DOHH2 (cell line): ENCODE measurements around the gene CACNA2D1.

Experiments used
- H3F3A ChIP-seq: fragments of 200-600 bp; sonication (generic), shearing (Covaris generic); 2 replicates; pipeline ENCODE4 v1.6.0; 2016; ENCODE audit warnings: antibody characterized with exemption, mild to moderate bottlenecking; ENCODE audit not compliant: control insufficient read depth, insufficient read depth
- H3K27ac ChIP-seq: fragments of 200-600 bp; sonication (generic); 2 replicates; pipeline ENCODE4 v1.5.1; 2014; ENCODE audit warnings: low read depth, mild to moderate bottlenecking, low read length, moderate library complexity
- H3K27me3 ChIP-seq: fragments of 200-600 bp; sonication (generic); 2 replicates; pipeline ENCODE4 v1.6.1; 2014; ENCODE audit warnings: mild to moderate bottlenecking, low read length, mixed read lengths; ENCODE audit not compliant: control insufficient read depth
- H3K36me3 ChIP-seq: fragments of 200-600 bp; sonication (generic); 2 replicates; pipeline ENCODE4 v1.6.1; 2014; ENCODE audit warnings: mild to moderate bottlenecking, low read length, moderate library complexity, mixed read lengths; ENCODE audit not compliant: control insufficient read depth
- H3K4me1 ChIP-seq: fragments of 200-600 bp; sonication (generic); 2 replicates; pipeline ENCODE4 v1.6.1; 2014; ENCODE audit warnings: mild to moderate bottlenecking, low read length, mixed read lengths; ENCODE audit not compliant: control insufficient read depth
- H3K4me2 ChIP-seq: fragments of 200-600 bp; sonication (generic); 2 replicates; pipeline ENCODE4 v1.6.0; 2014; ENCODE audit warnings: mild to moderate bottlenecking, low read length, moderate library complexity
- H3K4me3 ChIP-seq: fragments of 200-600 bp; sonication (generic); 2 replicates; pipeline ENCODE4 v1.5.1; 2014; ENCODE audit warnings: mild to moderate bottlenecking, low read length, mixed read lengths
- H3K79me2 ChIP-seq: fragments of 200-600 bp; sonication (generic); 2 replicates; pipeline ENCODE4 v1.6.1; 2014; ENCODE audit warnings: mild to moderate bottlenecking, low read length, mixed read lengths; ENCODE audit not compliant: control insufficient read depth
- H3K9me2 ChIP-seq: fragments of 200-600 bp; sonication (generic); replicated peaks from 2 replicates; pipeline ENCODE4 v1.6.1; 2014; ENCODE audit warnings: mild to moderate bottlenecking, low read length, mixed read lengths; ENCODE audit not compliant: control insufficient read depth
- H3K9me3 ChIP-seq: fragments of 200-600 bp; sonication (generic); 2 replicates; pipeline ENCODE4 v1.6.1; 2014; ENCODE audit warnings: antibody characterized with exemption, low read length, mixed read lengths; ENCODE audit not compliant: control insufficient read depth, insufficient read depth
- H4K20me1 ChIP-seq: fragments of 200-600 bp; sonication (generic); 2 replicates; pipeline ENCODE4 v1.6.0; 2014; ENCODE audit warnings: low read depth, mild to moderate bottlenecking, antibody characterized with exemption, low read length, moderate library complexity; ENCODE audit not compliant: control insufficient read depth, insufficient read depth
- CTCF ChIP-seq: fragments of 200-600 bp; sonication (generic); IDR thresholded peaks from one replicate; pipeline ENCODE4 v1.5.1; 2014; ENCODE audit warnings: antibody characterized with exemption, mild to moderate bottlenecking, low read depth, low read length; ENCODE audit not compliant: poor library complexity, severe bottlenecking
- EZH2phosphoT487 ChIP-seq: fragments of 200-600 bp; sonication (generic); IDR thresholded peaks from 2 replicates; pipeline ENCODE4 v1.6.1; 2017; ENCODE audit warnings: borderline replicate concordance, mild to moderate bottlenecking, antibody characterized with exemption, low read length, moderate library complexity, mixed read lengths

CACNA2D1 gene

GRCh38 chr7:82348251-82348650, 95.3 kb downstream of the CACNA2D1 start:
- no peak overlapping the region for H3K4me3 ChIP-seq

DNA sequence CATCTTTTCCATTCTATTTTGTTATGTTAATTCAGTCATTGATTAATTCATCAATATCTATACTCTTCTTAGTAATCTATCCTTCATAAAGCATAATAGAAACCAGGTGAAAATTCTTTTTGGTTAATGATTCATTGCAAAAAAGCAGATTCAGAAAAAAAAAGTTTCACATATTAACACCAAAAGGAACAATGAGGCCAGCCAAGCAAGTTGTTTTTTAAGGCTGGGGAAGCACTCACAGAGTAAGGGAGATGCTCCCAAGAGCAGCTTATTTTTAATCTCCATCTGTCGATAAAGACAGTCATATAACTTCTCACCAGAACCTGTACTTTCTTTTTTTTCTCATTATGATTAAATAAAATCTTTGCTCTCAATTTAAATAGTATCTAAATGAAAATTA, 95.8 kb downstream of the CACNA2D1 start:
- Histone ChIP-seq H3K27me3 (no peaks in the 10 kb centered on the region), H3K27ac (no peak overlapping the region), H4K20me1 (no peaks in the 10 kb centered on the region), H3K79me2 (no peaks in the 10 kb centered on the region), H3F3A (no peaks in the 10 kb centered on the region), H3K4me1 (no peaks in the 10 kb centered on the region), H3K9me2 (no peaks in the 10 kb centered on the region), H3K36me3 (no peaks in the 10 kb centered on the region), H3K4me2 (no peak overlapping the region), H3K4me3 (no peak overlapping the region), H3K9me3 (no peaks in the 10 kb centered on the region)
- TF ChIP-seq CTCF (no peak), EZH2phosphoT487 (no peak)

More at GRCh38 chr7:82348251-82348650, 95.3 kb downstream of the CACNA2D1 start:
- H3K4me2 ChIP-seq, result no peak overlapping the region
- H3K36me3 ChIP-seq, result no peaks in the 10 kb centered on the region
- H3K9me2 ChIP-seq, result no peaks in the 10 kb centered on the region
- H3K27me3 ChIP-seq, result no peaks in the 10 kb centered on the region
- H3K4me1 ChIP-seq, result no peaks in the 10 kb centered on the region
- no peaks in the 10 kb centered on the region for H3K79me2 ChIP-seq
- H4K20me1 ChIP-seq, result no peaks in the 10 kb centered on the region
- no peaks in the 10 kb centered on the region for H3F3A ChIP-seq
- H3K9me3 ChIP-seq, result no peaks in the 10 kb centered on the region
- no peak overlapping the region for H3K27ac ChIP-seq
- TF ChIP-seq CTCF (no peak), EZH2phosphoT487 (no peak)

GRCh38 chr7:82345886-82346285, 97.7 kb downstream of the CACNA2D1 start:
- H3K4me2 ChIP-seq, result no peak overlapping the region
- no peaks in the 10 kb centered on the region for H3F3A ChIP-seq
- no peaks in the 10 kb centered on the region for H3K79me2 ChIP-seq
- H3K36me3 ChIP-seq, result no peaks in the 10 kb centered on the region
- TF ChIP-seq CTCF, result no peak
- TF ChIP-seq EZH2phosphoT487, result no peak
- no peaks in the 10 kb centered on the region for H4K20me1 ChIP-seq
- no peaks in the 10 kb centered on the region for H3K4me1 ChIP-seq
- H3K9me2 ChIP-seq, result no peaks in the 10 kb centered on the region
- no peak overlapping the region for H3K4me3 ChIP-seq
- no peaks in the 10 kb centered on the region for H3K9me3 ChIP-seq
- no peak overlapping the region for H3K27ac ChIP-seq
- H3K27me3 ChIP-seq, result no peaks in the 10 kb centered on the region

GRCh38 chr7:82343716-82344115, 99.9 kb downstream of the CACNA2D1 start:
- TF ChIP-seq CTCF (no peak), EZH2phosphoT487 (no peak)
- Histone ChIP-seq H3K4me2 (no peak overlapping the region), H3F3A (no peaks in the 10 kb centered on the region), H3K36me3 (no peaks in the 10 kb centered on the region), H3K79me2 (no peaks in the 10 kb centered on the region), H3K9me2 (no peaks in the 10 kb centered on the region), H3K27ac (no peak overlapping the region), H3K4me3 (no peak overlapping the region), H3K9me3 (no peaks in the 10 kb centered on the region), H4K20me1 (no peaks in the 10 kb centered on the region), H3K4me1 (no peaks in the 10 kb centered on the region), H3K27me3 (no peaks in the 10 kb centered on the region)
